Activated CD4-positive, alpha-beta T cell treated with anti-CD3 and anti-CD28 coated beads, Interleukin-2, amount 50 U/mL, for 16 hours (primary cell): ENCODE data around the gene LUZP1.

Experiments used
- DNase-seq: peaks from one replicate; pipeline ENCODE4 v3.0.0-alpha.2; 2020

Gene LUZP1

GRCh38 chr1:23080885-23081284 is 87.8 kb downstream of the LUZP1 start:
- no peak for DNase-seq

GRCh38 chr1:23079025-23079424 is 89.6 kb downstream of the LUZP1 start:
- DNase-seq = no peak

GRCh38 chr1:23074012-23074411 is 94.6 kb downstream of the LUZP1 start:
- DNase-seq = no peak

GRCh38 chr1:23069675-23070074 is 99.0 kb downstream of the LUZP1 start:
- no peak for DNase-seq

- no peak for DNase-seq
Measured at GRCh38 chr1:23069149-23069548, 99.5 kb downstream of the LUZP1 start.

- no peak for DNase-seq
Measured at GRCh38 chr1:23066075-23066474, 102.6 kb downstream of the LUZP1 start.

GRCh38 chr1:23065385-23065784 is 103.3 kb downstream of the LUZP1 start:
- DNase-seq = no peak

GRCh38 chr1:23062271-23062670 is 106.4 kb downstream of the LUZP1 start:
- no peak for DNase-seq

GRCh38 chr1:23057301-23057700 is 111.4 kb downstream of the LUZP1 start:
- DNase-seq = no peak

GRCh38 chr1:23051290-23051909 is 117.3 kb downstream of the LUZP1 start:
- no peak for DNase-seq

GRCh38 chr1:23050201-23050600 is 118.5 kb downstream of the LUZP1 start:
- no peak for DNase-seq

- DNase-seq = no peak
Measured at GRCh38 chr1:23044035-23044434, 124.6 kb downstream of the LUZP1 start.

GRCh38 chr1:23040509-23040908 is 128.1 kb downstream of the LUZP1 start:
- DNase-seq = no peak

GRCh38 chr1:23039308-23039826 is 129.3 kb downstream of the LUZP1 start:
- no peak for DNase-seq

GRCh38 chr1:23037081-23037740 is 131.4 kb downstream of the LUZP1 start:
- no peak for DNase-seq

GRCh38 chr1:23035823-23036452 is 132.7 kb downstream of the LUZP1 start:
- no peak for DNase-seq
